ENCODE data around the gene ARL17A.
"Not testable (repeated sequence)": the region's sequence is repeated elsewhere in the genome, so short reads cannot be mapped to it uniquely, and the experiment has no call there.

Gene ARL17A

GRCh38 chr17:46579083-46580075 is at the start of gene ARL17A:
ARL17A (minus strand) TSS chr17:46579691; CDS start chr17:46576322, 3,369 bp downstream.
- not testable (repeated sequence) for DNase-seq

DNA sequence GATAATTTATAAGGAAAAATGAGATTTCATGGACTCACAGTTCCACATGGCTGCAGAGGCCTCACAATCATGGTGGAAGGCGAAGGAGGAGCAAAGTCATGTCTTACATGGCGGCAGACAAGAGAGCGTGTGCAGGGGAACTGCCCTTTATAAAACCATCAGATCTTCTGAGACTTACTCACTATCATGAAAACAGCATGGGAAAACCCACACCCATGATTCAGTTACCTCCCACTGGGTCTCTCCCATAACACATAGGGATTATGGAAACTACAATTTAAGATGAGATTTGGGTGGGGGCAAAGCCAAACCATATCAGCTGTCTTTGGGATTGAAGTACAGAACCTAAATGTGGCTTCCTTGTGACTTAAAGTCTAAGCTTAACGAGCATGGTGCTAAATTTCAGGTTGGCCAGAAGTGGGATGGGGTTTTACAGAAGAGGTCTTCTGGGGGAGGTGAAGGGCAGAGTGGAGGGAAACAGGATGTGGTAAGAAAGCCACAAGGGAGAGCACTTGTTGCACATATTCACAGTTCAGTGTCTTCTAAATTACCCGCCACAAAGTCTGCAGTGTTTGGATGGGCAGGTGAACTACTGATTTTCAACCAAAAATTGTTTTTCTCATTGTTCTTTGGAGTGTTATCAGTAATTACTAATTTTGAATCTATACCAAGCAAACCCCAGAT is 49.4 kb upstream of the ARL17A start:
- DNase-seq = not testable (repeated sequence)

DNA sequence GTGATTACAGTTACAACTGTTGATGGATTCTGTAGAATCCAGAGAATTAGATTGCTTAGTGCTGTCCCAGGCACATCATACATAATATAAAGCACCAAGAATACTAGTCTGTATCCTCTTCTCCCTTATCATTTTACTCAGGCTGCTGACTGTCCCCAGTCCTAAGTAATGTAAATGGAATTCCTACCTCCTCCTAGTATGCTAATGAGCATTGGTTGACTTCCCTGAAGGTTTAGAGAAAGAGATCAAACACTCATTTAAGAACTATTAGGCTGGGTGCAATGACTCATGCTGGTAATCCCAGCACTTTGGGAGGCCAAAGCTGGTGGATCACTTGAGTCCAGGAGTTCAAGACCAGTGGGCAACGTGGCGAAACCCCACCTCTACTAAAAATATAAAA is 48.0 kb upstream of the ARL17A start:
- not testable (repeated sequence) for DNase-seq

- DNase-seq = not testable (repeated sequence)
Measured at GRCh38 chr17:46624726-46625125, 45.2 kb upstream of the ARL17A start.

- DNase-seq = not testable (repeated sequence)
Measured at GRCh38 chr17:46623790-46624189, 44.3 kb upstream of the ARL17A start.

- DNase-seq = not testable (repeated sequence)
Measured at GRCh38 chr17:46618975-46619374, 39.5 kb upstream of the ARL17A start.

DNA sequence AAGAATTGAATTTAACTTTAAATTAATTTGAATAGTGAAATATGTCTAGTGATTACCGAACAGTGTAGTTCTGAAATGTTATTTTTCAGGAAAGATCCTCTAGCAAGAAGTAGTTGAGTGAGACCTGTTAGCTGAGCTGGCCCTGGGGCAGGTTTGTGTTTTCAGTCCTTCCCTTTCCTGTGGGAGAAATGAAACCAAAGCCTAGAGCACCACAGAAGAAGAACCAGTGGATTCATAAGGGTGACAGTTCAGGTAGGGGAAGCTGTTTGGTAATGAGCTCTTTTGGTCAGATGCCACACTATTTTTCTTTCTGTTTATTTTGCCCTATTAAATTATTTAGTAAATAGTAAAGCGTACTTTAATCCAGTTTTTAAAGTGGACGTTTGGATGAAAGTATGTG is 37.6 kb upstream of the ARL17A start:
- DNase-seq = not testable (repeated sequence)

DNA sequence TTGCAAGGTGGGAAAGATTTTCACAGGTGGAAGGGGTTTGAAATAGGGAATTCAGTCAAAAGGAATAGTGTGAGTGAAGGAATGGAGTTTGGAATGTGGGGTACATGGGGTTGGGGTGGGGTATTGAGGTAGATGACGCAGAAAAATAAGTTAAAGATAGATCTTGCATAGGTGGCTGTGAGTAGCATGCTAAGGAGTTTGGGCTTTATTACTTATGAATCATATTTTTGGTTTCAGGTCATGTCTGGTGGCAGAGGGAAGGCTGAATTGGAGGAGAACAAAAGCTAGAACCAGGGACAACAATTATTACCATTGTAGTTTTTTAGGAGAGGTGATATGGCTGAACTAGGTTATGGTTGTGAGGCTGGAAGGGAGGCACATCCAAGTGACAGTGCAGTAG is 34.4 kb upstream of the ARL17A start:
- not testable (repeated sequence) for DNase-seq

DNA sequence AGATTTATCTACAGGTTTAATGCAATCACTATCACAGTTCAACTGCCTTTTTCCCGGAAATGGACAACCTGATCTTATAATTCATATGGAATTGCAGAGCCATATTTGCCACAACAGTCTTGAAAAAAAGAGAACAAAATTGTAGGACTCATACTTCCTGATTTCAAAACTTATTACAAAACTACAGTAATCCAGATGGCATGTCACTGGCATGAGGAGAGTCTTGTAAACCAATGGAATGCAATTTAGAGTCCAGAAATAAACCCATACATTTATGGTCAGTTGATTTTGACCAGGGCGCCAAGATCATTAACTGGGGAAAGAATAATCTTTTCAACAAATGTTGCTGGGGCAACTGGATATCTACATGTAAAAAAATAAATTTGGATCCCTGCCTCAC is 31.8 kb upstream of the ARL17A start:
- DNase-seq = not testable (repeated sequence)

- not testable (repeated sequence) for DNase-seq
Measured at GRCh38 chr17:46603125-46603524, 23.6 kb upstream of the ARL17A start.

DNA sequence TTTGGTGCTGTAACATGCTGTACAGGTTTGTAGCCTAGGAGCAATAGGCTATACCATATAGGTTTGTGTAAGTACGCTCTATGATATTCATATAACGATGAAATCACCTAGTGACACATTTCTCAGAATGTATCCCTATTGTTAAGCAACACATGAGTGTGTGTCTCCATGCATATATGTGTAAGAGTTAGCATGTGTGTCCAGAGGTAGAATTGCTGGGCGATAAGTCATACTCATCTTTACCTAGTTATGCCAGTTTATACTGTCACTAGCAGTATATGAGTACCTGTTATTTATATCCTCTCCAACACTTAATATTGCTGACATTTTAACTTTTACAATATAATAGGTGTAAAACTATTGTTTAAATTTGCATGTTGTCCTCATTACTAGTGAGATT is 21.3 kb upstream of the ARL17A start:
- DNase-seq = not testable (repeated sequence)

DNA sequence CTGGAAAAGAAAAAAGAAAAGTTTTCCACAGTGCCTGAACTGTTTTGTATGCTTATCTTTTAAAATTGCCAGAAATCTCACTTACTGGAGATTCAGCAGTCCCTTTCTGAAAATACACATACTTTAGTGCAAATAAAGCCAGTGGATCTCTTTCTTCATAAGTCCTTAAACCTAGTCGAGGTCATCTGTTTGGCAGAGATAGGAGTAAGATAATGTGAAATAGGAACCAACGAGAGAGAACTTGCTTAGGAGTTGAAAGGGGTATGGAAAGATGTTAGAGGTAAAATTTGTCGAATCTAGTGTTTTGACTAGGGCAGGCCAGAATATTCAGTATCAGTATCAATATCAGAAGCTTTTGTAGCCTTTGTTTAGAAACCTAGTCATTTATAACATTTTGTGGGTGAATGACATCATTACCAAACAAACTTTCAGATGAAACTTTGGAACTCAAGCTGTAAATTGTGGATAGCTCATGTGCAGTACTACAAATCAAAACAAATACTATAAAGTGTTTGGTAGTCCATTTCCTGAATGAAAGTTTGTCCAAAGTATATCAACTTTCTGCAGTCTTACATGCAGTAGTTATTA is 18.9 kb upstream of the ARL17A start:
- not testable (repeated sequence) for DNase-seq

DNA sequence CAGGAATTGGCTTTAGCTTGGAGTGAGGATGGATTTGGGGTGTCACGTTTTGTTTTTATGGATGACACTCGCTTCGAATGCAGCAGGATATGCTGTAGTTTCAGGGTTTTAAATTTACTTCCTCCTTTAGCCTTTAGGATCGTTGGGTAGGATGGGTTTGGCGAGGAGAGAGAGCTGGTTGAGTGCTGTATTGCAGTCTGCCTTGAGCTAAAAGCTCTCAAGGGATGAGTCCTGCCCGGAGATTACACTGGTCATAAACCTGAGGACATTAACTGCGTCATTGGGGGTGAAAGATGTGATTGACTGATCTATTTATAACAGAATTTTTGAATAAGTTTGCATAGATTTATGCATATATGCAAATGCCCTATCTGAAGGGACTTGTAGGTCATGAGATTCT is 11.8 kb upstream of the ARL17A start:
- DNase-seq = not testable (repeated sequence)

- DNase-seq = not testable (repeated sequence)
Measured at GRCh38 chr17:46590157-46591146, 11.0 kb upstream of the ARL17A start, which contains the start of gene NSF. NSF (plus strand) TSS chr17:46590669; CDS start chr17:46590776, 107 bp downstream.

- not testable (repeated sequence) for DNase-seq
Measured at GRCh38 chr17:46585444-46585843, 6.0 kb upstream of the ARL17A start.

DNA sequence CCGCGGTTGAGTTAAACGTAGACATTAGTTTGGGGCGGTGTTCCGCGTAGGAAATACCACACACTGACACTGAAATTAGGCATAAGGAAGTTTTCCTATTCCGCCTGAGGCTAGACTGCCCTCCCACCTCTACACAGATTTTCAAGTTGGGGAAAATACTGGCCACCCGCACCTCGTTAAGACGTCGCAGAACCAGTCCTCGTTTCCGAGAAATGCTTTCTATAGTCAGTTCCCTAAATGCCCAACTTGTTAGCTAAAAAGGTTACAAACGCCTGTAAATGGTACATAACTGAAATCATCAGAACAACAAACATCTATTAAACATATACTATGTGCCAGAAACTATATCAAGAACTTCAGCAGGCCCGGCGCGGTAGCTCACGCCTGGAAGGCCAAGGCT is 591 bp upstream of the ARL17A start:
- DNase-seq = not testable (repeated sequence)

DNA sequence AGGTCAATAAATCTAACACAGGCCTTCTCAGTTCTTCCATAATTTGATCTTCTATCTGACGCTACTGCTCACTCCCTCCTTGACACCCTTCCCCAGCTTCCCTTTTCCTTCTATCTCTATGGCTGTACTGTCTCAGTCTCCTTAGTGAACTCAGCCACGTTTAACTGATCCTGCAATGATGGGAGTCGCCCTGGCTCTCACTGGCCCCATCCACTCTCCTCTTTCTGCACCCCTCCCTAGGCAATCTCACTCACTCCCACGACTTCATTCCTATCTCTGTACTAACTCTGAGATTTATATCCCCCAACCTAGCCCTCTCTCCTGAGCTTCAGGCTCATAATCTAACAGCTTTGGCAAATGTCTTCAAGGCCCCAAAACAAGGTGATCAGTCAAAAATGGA is 7.7 kb downstream of the ARL17A start:
- not testable (repeated sequence) for DNase-seq

DNA sequence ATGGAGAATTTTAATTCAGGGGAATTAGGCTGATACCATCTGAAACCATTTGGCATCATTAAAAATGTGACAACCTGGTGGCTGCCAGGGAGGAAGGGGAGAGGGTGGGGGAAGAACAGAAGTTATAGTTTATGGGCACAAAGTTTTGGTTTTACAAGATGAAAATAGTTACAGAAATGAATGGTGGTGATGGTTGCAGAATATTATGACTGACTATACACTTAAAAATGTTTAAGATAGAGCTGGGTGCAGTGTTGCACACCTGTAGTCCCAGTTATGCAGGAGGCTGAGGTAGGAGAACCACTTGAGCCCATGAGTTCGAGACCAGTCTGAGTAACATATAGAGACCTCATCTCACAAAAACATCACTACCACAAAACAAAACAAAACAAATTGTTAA is 12.5 kb downstream of the ARL17A start:
- not testable (repeated sequence) for DNase-seq

GRCh38 chr17:46566284-46566683 is 13.2 kb downstream of the ARL17A start:
- DNase-seq = not testable (repeated sequence)

DNA sequence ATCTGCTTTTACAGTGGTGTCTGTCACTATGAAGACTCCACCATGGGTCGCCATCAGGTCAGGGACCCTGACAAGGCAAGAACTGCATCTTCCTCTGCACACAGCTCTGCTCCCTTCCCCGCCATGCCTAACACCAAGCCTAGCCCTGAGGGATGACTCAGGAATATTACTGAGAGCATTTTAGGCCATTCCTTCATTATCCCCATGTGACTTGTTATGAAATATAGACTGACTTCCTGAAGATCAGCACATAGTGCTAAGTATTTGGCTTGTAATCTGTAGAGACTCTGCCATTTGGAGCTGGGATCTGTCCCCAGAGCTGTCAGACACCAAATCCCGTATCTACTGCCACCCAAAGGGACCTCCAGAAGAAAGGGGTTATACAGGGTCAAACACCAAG is 19.4 kb downstream of the ARL17A start:
- DNase-seq = not testable (repeated sequence)

GRCh38 chr17:46559155-46559554 is 20.3 kb downstream of the ARL17A start:
- DNase-seq = not testable (repeated sequence)

GRCh38 chr17:46548607-46549006 is 30.9 kb downstream of the ARL17A start:
- not testable (repeated sequence) for DNase-seq

Measured in NCI-H1694 treated with DMSO at 0.1 percent for 48 hours (cell line).